Non-pigmented ciliary epithelial cell (primary cell): ENCODE measurements around the gene WDR19.

Experiments used
- DNase-seq: peaks from one replicate; pipeline ENCODE4 v3.0.0-alpha.2; 2010; ENCODE audit warnings: low read depth

Gene WDR19

GRCh38 chr4:39303871-39304270, 121.5 kb downstream of the WDR19 start:
- no peak for DNase-seq

GRCh38 chr4:39304651-39305050, 122.3 kb downstream of the WDR19 start:
- DNase-seq = peak; percentile 14

GRCh38 chr4:39305912-39306677, 123.8 kb downstream of the WDR19 start:
- no peak for DNase-seq

DNA sequence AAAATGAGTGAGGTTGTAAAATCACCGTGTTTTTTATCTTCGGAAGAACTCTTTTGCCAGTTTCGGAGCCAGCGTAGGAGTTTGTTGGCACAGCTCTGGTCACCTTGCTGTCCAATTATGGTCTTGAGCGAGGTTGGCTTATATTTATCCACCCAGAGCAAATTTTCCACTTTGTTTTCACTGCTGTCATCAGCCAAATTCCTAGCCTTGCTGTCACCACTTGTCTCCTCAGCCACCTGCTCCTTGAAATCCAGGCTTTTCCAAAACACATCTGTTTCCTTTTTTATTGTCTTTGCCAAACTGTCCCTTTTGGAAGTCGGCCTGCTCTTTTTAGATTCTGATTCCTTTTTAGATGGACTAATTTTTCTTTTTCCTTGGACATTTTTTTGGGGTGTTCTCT, 126.3 kb downstream of the WDR19 start:
- DNase-seq = no peak

- DNase-seq = no peak
These were observed 130.5 kb downstream of the WDR19 start for GRCh38 chr4:39312816-39313215.

GRCh38 chr4:39319676-39320075, 137.3 kb downstream of the WDR19 start:
- peak; percentile 87 for DNase-seq

GRCh38 chr4:39320381-39321115, 138.2 kb downstream of the WDR19 start:
- peak; percentile 22 for DNase-seq

- DNase-seq = no peak
These were observed 141.5 kb downstream of the WDR19 start for GRCh38 chr4:39323821-39324220.

DNA sequence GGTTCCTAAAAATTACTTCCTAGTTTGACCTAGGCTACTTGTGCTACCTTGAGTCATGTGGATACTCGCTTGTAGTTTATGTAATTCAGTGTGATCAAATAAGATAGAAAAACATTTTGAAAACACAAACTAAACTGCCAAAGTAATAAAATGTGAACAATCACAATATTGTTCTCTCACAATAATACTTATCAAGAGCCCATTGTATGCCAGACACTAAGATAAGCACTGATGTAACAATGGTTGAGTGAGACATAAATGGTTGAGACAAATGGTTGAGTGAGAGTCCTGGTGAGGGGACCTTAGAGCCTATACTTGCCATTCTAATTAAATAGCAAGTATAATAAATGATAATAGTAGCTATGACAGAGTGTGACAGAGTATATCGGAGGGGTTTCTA, 142.1 kb downstream of the WDR19 start:
- DNase-seq = no peak

DNA sequence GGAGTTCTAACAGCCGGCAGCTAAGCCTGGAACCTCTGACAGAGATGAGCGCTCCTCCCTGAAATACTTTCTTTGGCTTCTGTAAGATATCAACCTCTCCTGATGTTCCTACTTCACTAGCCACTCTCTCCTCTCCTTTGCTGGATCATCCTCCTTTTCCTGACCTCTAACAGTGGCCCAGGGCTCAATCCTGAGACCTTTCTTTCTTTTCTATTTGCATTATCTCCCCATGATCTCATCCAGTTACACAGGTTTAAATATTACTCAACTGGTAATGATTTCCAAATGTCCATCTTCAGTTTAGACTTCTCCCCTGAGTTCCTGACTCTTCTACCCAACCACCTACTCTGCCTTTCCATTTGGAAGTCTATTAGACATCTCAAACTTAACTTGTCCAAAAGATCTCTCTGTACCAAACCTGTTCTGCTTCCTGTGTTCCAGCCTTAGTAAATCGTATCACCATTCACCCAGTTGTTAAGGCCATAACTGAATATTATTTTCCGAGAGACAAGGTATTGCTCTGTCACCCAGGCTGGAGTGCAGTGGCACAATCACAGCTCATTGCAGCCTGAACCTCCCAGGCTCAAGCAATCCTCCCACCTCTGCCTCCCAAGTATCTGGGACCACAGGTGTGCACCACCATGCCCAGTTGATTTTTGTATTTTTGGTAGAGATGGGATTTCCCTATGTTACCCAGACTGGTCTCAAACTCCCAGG, 142.7 kb downstream of the WDR19 start:
- no peak for DNase-seq

DNA sequence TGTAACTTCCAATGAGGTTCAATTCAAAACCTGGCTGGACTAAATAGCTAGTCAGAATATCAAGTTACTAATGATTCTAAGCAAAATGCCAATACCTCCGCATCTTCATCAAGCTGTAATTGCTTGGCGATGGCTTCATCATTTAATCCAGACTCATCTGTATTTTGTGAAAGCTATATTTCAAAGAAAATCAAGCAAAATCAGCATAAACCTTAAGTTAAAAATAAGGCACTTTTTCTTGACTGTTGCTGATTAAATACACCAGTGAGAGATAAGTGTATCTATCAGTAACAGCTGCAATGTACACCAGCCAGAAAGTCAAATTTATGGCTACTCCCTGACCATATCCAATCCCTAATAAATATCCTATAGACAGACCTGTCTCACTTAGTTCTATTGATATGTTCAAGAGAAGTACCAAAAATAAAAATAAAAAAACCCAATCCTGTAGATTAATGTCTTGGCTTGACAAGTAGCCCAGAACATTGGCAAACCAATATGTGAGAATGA, 144.2 kb downstream of the WDR19 start:
- DNase-seq = no peak

DNA sequence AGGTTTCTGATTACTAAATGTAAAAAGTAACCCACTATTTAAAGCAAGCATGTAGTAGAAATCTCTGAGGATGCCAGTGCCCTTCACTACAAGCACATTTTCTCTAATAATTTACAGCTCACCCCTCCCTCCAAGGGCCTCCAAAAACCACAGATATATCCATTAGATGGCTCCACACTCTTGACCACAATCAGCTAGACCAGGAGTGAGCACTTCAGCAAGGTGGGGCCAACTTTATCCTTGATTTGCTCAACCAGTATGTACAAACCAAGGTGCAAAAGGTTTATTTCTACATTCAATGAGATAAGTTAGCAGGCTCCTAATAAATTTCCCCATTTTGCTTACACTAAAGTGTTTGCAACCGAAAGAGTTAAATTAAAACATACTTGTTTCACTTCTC, 148.0 kb downstream of the WDR19 start:
- no peak for DNase-seq

- DNase-seq = peak; percentile 18
These were observed 148.9 kb downstream of the WDR19 start for GRCh38 chr4:39331191-39331590.
